HepG2 (cell line): ENCODE measurements around the gene CCDC174. TPM values are rescaled to one million over a fixed set of nuclear protein-coding genes. Genes with fewer than 3 reads are reported as not detected.

Source experiments
- GRHL1 ChIP-seq: sonication (generic); formaldehyde crosslinking; conservative IDR thresholded peaks from 2 replicates; pipeline ENCODE4 v1.8.0; 2022; ENCODE audit warnings: missing genetic modification reagents
- HMGXB4 ChIP-seq, 2 experiments: sonication (generic) in 1 of 2; formaldehyde crosslinking in 1 of 2; IDR thresholded peaks; 2 replicates each; pipeline versions ENCODE4 v1.4.0 to v1.6.1; 2018 to 2020; ENCODE audit warnings: missing genetic modification reagents in 2 of 2, borderline replicate concordance in 1 of 2, low read depth in 1 of 2, mild to moderate bottlenecking in 1 of 2, missing biosample characterization in 1 of 2
- KDM4B ChIP-seq: sonication (generic); formaldehyde crosslinking; IDR thresholded peaks from 2 replicates; pipeline ENCODE4 v1.4.0; 2020; ENCODE audit warnings: missing genetic modification reagents
- LBX2 ChIP-seq: sonication (generic); formaldehyde crosslinking; IDR thresholded peaks from 2 replicates; pipeline ENCODE4 v1.5.0; 2020; ENCODE audit warnings: missing genetic modification reagents, mild to moderate bottlenecking, borderline replicate concordance
- MXD4 ChIP-seq: IDR thresholded peaks from 2 replicates; pipeline ENCODE4 v1.6.1; 2016; ENCODE audit warnings: mild to moderate bottlenecking, missing biosample characterization, missing genetic modification reagents
- USF2 ChIP-seq, 2 experiments: sonication (generic) in 1 of 2; formaldehyde crosslinking in 1 of 2; IDR thresholded peaks; 2 replicates each; pipeline versions ENCODE4 v1.5.1 to v1.6.1; 2011 to 2020; ENCODE audit warnings: borderline replicate concordance in 1 of 2, low read depth in 1 of 2, low read length in 1 of 2, mild to moderate bottlenecking in 1 of 2, missing genetic modification reagents in 1 of 2, moderate library complexity in 1 of 2
- ZFY ChIP-seq: sonication (generic); formaldehyde crosslinking; IDR thresholded peaks from 2 replicates; pipeline ENCODE4 v1.4.0; 2020; ENCODE audit warnings: missing genetic modification reagents
- ZNF280B ChIP-seq: sonication (generic); formaldehyde crosslinking; IDR thresholded peaks from 2 replicates; pipeline ENCODE4 v1.5.0; 2020; ENCODE audit warnings: missing genetic modification reagents, mild to moderate bottlenecking, borderline replicate concordance
- ZNF407 ChIP-seq: sonication (generic); formaldehyde crosslinking; IDR thresholded peaks from one replicate; pipeline ENCODE4 v1.5.1; 2020; ENCODE audit warnings: mild to moderate bottlenecking, missing genetic modification reagents; ENCODE audit errors: not compliant biosample characterization
- ZZZ3 ChIP-seq: sonication (generic); formaldehyde crosslinking; IDR thresholded peaks from 2 replicates; pipeline ENCODE4 v1.4.0; 2020; ENCODE audit warnings: missing genetic modification reagents, mild to moderate bottlenecking, borderline replicate concordance
- polyA plus RNA-seq, 8 experiments: library from polyadenylated mRNA; depleted of rRNA in 3 of 8; stranded (reverse) in 7 of 8; unstranded in 1 of 8; fragments of >200 nt; fragmentation: Illumina TruSeq in 4 of 8; extraction: Trizol in 4 of 8; gene quantifications; 2 replicates each; pipeline versions ENCODE4 v1.2.1 to v1.2.3, GENCODE V29; 2011 to 2016; ENCODE audit warnings: low read depth in 4 of 8, missing spikeins in 1 of 8, mixed read lengths in 1 of 8; ENCODE audit not compliant: insufficient read depth in 1 of 8
- total RNA-seq, 5 experiments: library from RNA; depleted of rRNA; stranded (reverse); fragments of >200 nt; fragmentation: Illumina TruSeq; extraction: Trizol; gene quantifications; 2 replicates each; pipeline ENCODE4 v1.2.3, GENCODE V29; 2016; ENCODE audit warnings: low read depth in 1 of 5

The CCDC174 gene
- total and polyA plus RNA-seq, 2 of the 13 experiments (the other 11 are each of a cell fraction or from before 2014, with no cell fraction given): 5.4 to 11.0 TPM

- TF ChIP-seq USF2 (IDR thresholded peaks at IDR 0.05; ENCODE audit: low read depth, low read length) (peak; percentile 88), USF2 (CRISPR knock-in tag; IDR thresholded peaks at IDR 0.05; ENCODE audit: borderline replicate concordance) (peak; percentile 83; the same call in 1 of the 2 replicates), ZNF407 (CRISPR knock-in tag) (peak; percentile 51), LBX2 (CRISPR knock-in tag) (no peak), KDM4B (peak; percentile 71; the same call in 1 of the 2 replicates), HMGXB4 (CRISPR knock-in tag; IDR thresholded peaks at IDR 0.05; ENCODE audit: borderline replicate concordance in 1 of 2, low read depth in 1 of 2) (peak; percentile 30 to 64; a peak in 2 of 4 replicates), ZFY (CRISPR knock-in tag) (peak; percentile 32; the same call in 1 of the 2 replicates), MXD4 (CRISPR knock-in tag) (peak; percentile 38; the same call in 1 of the 2 replicates), GRHL1 (CRISPR knock-in tag) (no peak), ZNF280B (no peak), ZZZ3 (CRISPR knock-in tag) (no peak)
Measured at GRCh38 chr3:14678015-14678503, 26.5 kb downstream of the CCDC174 start (continued).
